CD8-positive, alpha-beta memory T cell (primary cell): ENCODE data around the gene HGFAC. TPM values are rescaled to one million over a fixed set of nuclear protein-coding genes. Genes with fewer than 3 reads are reported as not detected.

ENCODE experiments used
- CTCF ChIA-PET: fragments of 350-600 bp; sonication (Branson Sonifier 250); formaldehyde crosslinking; loops from one replicate; lab custom pipeline; 2021; ENCODE audit warnings: antibody characterized with exemption; lab: Charles Lee
- POLR2A ChIA-PET: fragments of 350-600 bp; sonication (Branson Sonifier 250); formaldehyde crosslinking; loops from one replicate; lab custom pipeline; 2021; ENCODE audit warnings: antibody characterized with exemption; lab: Charles Lee
- DNase-seq, 5 donors: peaks; one replicate each; pipeline versions ENCODE4 v3.0.0 to v3.0.0-alpha.2; 2020 to 2022; ENCODE audit warnings: mixed read lengths in 1 of 5
- H3K27ac ChIP-seq: one replicate; pipeline ENCODE4 v1.7.0; 2013; ENCODE audit warnings: low read depth, mild to moderate bottlenecking, low read length, moderate library complexity
- H3K27me3 ChIP-seq: 2 replicates; pipeline ENCODE4 v1.7.0; 2013; ENCODE audit warnings: low read length, mild to moderate bottlenecking; ENCODE audit not compliant: insufficient read depth, poor library complexity, severe bottlenecking
- H3K36me3 ChIP-seq: 2 replicates; pipeline ENCODE4 v1.7.0; 2013; ENCODE audit warnings: mild to moderate bottlenecking, low read length, moderate library complexity; ENCODE audit not compliant: insufficient read depth
- H3K4me1 ChIP-seq: 2 replicates; pipeline ENCODE4 v1.7.0; 2013; ENCODE audit warnings: mild to moderate bottlenecking, low read length, moderate library complexity; ENCODE audit not compliant: insufficient read depth
- H3K4me3 ChIP-seq: 2 replicates; pipeline ENCODE4 v1.7.0; 2013; ENCODE audit warnings: mild to moderate bottlenecking, low read length
- H3K9me3 ChIP-seq: 2 replicates; pipeline ENCODE4 v1.7.0; 2013; ENCODE audit warnings: mild to moderate bottlenecking, low read length
- H3K27ac Mint-ChIP-seq, 8 donors: one replicate each; pipeline ENCODE4 v1.8.0; 2020 to 2021; ENCODE audit warnings: mixed read lengths in 8 of 8, mild to moderate bottlenecking in 6 of 8, inconsistent platforms in 3 of 8, moderate library complexity in 3 of 8
- H3K27me3 Mint-ChIP-seq, 2 donors: one replicate each; pipeline ENCODE4 v1.8.0; 2020 to 2021; ENCODE audit warnings: mixed read lengths in 2 of 2, mild to moderate bottlenecking in 1 of 2, moderate library complexity in 1 of 2
- H3K36me3 Mint-ChIP-seq, 3 donors: one replicate each; pipeline ENCODE4 v1.8.0; 2020 to 2021; ENCODE audit warnings: mixed read lengths in 3 of 3, inconsistent platforms in 1 of 3, mild to moderate bottlenecking in 1 of 3
- H3K4me1 Mint-ChIP-seq, 3 donors: one replicate each; pipeline ENCODE4 v1.8.0; 2020 to 2021; ENCODE audit warnings: mixed read lengths in 3 of 3, inconsistent platforms in 1 of 3, mild to moderate bottlenecking in 1 of 3
- H3K4me3 Mint-ChIP-seq, 7 donors: one replicate each; pipeline ENCODE4 v1.8.0; 2020 to 2021; ENCODE audit warnings: mixed read lengths in 7 of 7, mild to moderate bottlenecking in 6 of 7, moderate library complexity in 4 of 7, inconsistent platforms in 2 of 7
- H3K9me3 Mint-ChIP-seq, 5 donors: one replicate each; pipeline ENCODE4 v1.8.0; 2020 to 2022; ENCODE audit warnings: mixed read lengths in 5 of 5, mild to moderate bottlenecking in 3 of 5, moderate library complexity in 2 of 5, inconsistent platforms in 1 of 5
- polyA plus RNA-seq: library from polyadenylated mRNA; unstranded; fragments of 300-500 nt; fragmentation: Illumina TruSeq; gene quantifications from one replicate; pipeline ENCODE4 v1.2.3, GENCODE V29; 2021
- total RNA-seq, 2 experiments: library from RNA; stranded (reverse); gene quantifications; one replicate each; pipeline ENCODE4 v1.2.3, GENCODE V29; 2021

The HGFAC gene
- total and polyA plus RNA-seq, 3 experiments from 2014 or later, result not detected

DNA sequence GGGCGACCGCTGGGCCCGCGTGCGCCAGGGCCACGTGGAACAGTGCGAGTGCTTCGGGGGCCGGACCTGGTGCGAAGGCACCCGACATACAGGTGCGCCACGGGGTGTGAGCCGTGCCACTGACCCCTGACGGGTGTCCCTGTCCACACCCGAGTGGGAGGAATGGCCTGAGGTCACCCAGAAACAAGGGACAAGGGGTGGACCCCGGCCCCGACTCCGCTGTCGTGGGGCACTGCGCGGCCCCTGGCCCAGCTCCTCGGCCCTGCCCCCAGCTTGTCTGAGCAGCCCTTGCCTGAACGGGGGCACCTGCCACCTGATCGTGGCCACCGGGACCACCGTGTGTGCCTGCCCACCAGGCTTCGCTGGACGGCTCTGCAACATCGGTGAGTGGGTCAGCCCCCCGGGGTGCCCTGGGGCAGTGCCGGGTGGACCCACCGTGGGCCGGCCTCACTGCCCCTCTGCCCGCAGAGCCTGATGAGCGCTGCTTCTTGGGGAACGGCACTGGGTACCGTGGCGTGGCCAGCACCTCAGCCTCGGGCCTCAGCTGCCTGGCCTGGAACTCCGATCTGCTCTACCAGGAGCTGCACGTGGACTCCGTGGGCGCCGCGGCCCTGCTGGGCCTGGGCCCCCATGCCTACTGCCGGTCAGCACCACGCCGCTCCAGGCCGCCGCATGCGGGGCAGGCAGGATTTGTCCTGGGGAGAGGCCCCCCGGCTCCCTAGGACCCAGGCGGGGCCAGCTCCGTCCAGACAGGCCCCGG is 2.8 kb downstream of the HGFAC start:
- Histone ChIP-seq H3K27ac (no peak overlapping the region), H3K27me3 (no peaks in the 10 kb centered on the region), H3K36me3 (no peaks in the 10 kb centered on the region), H3K9me3 (no peaks in the 10 kb centered on the region), H3K4me3 (no peak overlapping the region), H3K4me1 (no peaks in the 10 kb centered on the region)
- H3K4me1 Mint-ChIP-seq, result no peaks in the 10 kb centered on the region
- ChIA-PET CTCF (interaction anchor here (0.8 to 2.4 kb wide), 2 partner anchors 69 to 337 kb away, joined by 4 to 17 read pairs; no protein-coding TSS in a partner anchor), POLR2A (no interaction called here)
- no peaks in the 10 kb centered on the region for H3K27me3 Mint-ChIP-seq
- no peak for DNase-seq
- no peaks in the 10 kb centered on the region for H3K9me3 Mint-ChIP-seq
- H3K27ac Mint-ChIP-seq, result no peak overlapping the region
- H3K36me3 Mint-ChIP-seq, result no peaks in the 10 kb centered on the region
- H3K4me3 Mint-ChIP-seq, result no peak overlapping the region

DNA sequence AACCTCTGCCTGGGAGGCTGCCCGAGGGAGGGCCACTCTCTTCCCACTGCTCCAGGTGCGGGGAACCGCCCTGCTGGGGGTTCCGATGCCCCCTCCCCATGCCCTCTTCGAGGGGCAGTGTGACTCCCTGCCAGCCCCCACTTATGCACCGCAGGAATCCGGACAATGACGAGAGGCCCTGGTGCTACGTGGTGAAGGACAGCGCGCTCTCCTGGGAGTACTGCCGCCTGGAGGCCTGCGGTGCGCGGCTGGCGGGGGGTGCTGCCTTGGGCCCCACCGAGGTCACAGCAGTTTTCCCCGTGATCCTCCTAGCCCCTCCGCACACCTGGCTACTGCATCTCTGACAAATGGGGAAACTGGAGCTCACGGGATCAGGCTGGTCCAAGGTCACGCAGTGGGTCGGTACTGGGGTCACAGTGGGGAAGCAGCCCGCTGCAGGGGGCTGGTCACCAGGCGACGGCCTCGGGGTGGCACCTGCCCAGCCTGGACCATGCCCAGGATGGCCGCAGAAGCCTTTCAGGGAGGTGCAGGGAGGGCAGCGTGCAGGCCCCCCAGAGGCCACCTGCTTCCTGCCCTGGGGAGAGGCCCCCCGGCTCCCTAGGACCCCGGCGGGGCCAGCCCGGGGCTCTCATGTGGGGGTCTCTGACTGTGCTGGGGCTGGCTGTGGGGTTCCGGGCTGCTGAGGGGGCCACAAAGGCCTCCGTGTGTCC is 3.5 kb downstream of the HGFAC start:
- H3K9me3 ChIP-seq, result no peaks in the 10 kb centered on the region
- Mint-ChIP-seq H3K9me3 (no peaks in the 10 kb centered on the region), H3K36me3 (no peaks in the 10 kb centered on the region), H3K27ac (no peak overlapping the region), H3K27me3 (no peaks in the 10 kb centered on the region), H3K4me3 (no peak overlapping the region), H3K4me1 (no peaks in the 10 kb centered on the region)
- no peak overlapping the region for H3K4me3 ChIP-seq
- H3K4me1 ChIP-seq, result no peaks in the 10 kb centered on the region
- CTCF ChIA-PET, result interaction anchor here (2.4 kb wide), 1 partner anchor 337 kb away, joined by 17 read pairs; no protein-coding TSS in a partner anchor
- no peak overlapping the region for H3K27ac ChIP-seq
- POLR2A ChIA-PET, result no interaction called here
- H3K27me3 ChIP-seq, result no peaks in the 10 kb centered on the region
- no peak for DNase-seq
- H3K36me3 ChIP-seq, result no peaks in the 10 kb centered on the region

DNA sequence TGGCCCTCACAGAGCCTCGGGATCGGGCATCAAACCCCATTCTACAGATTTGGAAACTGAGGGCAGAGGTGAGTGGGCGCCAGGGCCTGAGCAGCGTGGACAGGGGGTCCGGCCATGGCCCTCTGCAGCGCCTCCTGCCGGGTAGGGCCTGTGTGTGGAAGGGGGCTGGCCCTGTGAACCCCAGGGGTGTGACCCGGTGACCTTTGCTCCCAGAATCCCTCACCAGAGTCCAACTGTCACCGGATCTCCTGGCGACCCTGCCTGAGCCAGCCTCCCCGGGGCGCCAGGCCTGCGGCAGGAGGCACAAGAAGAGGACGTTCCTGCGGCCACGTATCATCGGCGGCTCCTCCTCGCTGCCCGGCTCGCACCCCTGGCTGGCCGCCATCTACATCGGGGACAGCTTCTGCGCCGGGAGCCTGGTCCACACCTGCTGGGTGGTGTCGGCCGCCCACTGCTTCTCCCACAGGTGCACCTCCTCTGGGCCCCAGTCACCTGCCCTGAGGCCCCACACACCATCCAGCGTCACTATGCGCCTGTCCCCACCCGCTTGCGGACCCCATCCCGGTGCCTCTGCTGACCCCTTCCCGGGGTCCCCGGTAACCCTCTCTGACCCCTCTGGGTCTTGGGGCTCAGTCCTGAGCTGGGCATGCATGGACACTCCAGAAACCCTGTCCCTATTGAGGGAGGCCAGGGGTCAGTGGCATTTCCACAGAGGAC is 4.2 kb downstream of the HGFAC start:
- DNase-seq, result no peak
- H3K9me3 ChIP-seq, result no peaks in the 10 kb centered on the region
- Mint-ChIP-seq H3K4me3 (no peak overlapping the region), H3K9me3 (no peaks in the 10 kb centered on the region), H3K36me3 (no peaks in the 10 kb centered on the region), H3K27ac (no peak overlapping the region), H3K27me3 (peaks cover 0 to 4% of the 10 kb centered on the region in 2 donors), H3K4me1 (no peaks in the 10 kb centered on the region)
- no peaks in the 10 kb centered on the region for H3K36me3 ChIP-seq
- no peak overlapping the region for H3K4me3 ChIP-seq
- POLR2A ChIA-PET, result no interaction called here
- H3K4me1 ChIP-seq, result no peaks in the 10 kb centered on the region
- H3K27me3 ChIP-seq, result no peaks in the 10 kb centered on the region
- CTCF ChIA-PET, result no interaction called here
- no peak overlapping the region for H3K27ac ChIP-seq

DNA sequence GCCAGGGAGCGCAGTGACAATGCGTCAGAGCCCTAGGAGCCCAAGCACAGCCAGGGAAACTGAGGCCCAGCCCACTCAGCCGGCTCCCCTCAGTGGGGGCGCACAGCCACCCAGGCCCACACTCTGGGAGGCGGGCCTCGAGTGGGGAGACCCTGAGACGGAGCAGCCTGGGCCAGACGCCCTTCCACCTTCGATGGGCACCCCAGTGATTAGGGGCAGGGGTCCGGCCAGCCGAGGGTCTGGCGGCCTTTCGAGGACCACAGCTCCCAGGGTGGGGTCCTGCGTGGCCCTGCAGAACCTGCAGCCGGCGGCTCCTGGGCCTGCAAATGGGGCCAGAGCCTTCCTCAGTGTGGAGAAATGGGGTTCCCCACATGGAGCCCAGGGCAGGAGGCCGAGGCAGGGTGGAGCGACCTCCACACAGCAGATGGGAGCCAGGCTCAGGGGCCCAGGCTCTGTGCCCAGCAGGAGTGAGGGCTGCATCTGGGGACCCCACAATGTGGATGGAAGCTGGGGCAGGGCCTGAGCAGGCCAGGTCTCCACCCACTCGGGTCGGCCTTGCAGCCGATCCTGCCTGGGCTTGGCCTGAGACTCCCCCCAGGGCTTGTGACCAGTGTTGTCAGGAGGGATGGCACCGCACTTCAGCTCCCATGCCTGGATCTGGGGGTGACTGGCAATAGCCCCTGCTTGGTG is 5.0 kb downstream of the HGFAC start:
- H3K4me3 Mint-ChIP-seq, result no peak overlapping the region
- Histone ChIP-seq H3K9me3 (no peaks in the 10 kb centered on the region), H3K4me3 (no peak overlapping the region), H3K4me1 (no peaks in the 10 kb centered on the region), H3K27ac (no peak overlapping the region), H3K36me3 (no peaks in the 10 kb centered on the region), H3K27me3 (no peaks in the 10 kb centered on the region)
- H3K27me3 Mint-ChIP-seq, result peaks cover 0 to 4% of the 10 kb centered on the region in 2 donors
- H3K4me1 Mint-ChIP-seq, result no peaks in the 10 kb centered on the region
- ChIA-PET CTCF (no interaction called here), POLR2A (no interaction called here)
- no peaks in the 10 kb centered on the region for H3K36me3 Mint-ChIP-seq
- no peaks in the 10 kb centered on the region for H3K9me3 Mint-ChIP-seq
- no peak for DNase-seq
- no peak overlapping the region for H3K27ac Mint-ChIP-seq

DNA sequence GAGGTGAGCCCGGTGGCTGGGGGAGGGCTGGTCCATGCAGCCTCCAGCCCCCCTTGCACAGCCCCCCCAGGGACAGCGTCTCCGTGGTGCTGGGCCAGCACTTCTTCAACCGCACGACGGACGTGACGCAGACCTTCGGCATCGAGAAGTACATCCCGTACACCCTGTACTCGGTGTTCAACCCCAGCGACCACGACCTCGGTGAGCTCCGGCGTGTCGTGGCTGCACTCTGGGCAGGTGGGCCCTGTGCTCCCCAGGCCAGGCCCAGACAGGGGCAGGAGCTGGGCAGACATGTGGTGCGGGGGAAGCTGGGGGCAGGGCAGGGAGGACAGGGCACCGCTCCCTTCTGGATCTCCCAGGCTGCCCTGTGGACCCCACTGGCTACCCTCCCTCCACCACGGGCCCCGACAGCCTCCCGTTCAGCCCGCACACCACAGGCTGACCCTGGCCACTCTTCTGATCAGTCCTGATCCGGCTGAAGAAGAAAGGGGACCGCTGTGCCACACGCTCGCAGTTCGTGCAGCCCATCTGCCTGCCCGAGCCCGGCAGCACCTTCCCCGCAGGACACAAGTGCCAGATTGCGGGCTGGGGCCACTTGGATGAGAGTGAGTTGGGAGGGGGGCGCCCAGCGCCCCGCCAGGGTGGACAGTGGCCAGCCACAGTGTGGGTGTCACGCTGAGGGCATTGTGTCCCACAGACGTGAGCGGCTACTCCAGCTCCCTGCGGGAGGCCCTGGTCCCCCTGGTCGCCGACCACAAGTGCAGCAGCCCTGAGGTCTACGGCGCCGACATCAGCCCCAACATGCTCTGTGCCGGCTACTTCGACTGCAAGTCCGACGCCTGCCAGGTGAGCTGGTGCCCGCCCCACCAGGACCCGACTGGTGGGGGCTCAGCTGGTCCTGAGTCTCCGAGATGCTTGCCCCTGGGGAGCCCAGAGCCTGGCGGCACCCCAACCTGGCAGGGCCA is 5.9 kb downstream of the HGFAC start:
- no peak overlapping the region for H3K27ac ChIP-seq
- POLR2A ChIA-PET, result no interaction called here
- no peaks in the 10 kb centered on the region for H3K36me3 ChIP-seq
- DNase-seq, result no peak
- no peaks in the 10 kb centered on the region for H3K9me3 ChIP-seq
- no peaks in the 10 kb centered on the region for H3K27me3 ChIP-seq
- CTCF ChIA-PET, result no interaction called here
- Mint-ChIP-seq H3K4me1 (no peaks in the 10 kb centered on the region), H3K9me3 (no peaks in the 10 kb centered on the region), H3K36me3 (no peaks in the 10 kb centered on the region), H3K4me3 (no peak overlapping the region), H3K27me3 (peaks cover 0 to 4% of the 10 kb centered on the region in 2 donors), H3K27ac (no peak overlapping the region)
- H3K4me1 ChIP-seq, result no peaks in the 10 kb centered on the region
- no peak overlapping the region for H3K4me3 ChIP-seq

DNA sequence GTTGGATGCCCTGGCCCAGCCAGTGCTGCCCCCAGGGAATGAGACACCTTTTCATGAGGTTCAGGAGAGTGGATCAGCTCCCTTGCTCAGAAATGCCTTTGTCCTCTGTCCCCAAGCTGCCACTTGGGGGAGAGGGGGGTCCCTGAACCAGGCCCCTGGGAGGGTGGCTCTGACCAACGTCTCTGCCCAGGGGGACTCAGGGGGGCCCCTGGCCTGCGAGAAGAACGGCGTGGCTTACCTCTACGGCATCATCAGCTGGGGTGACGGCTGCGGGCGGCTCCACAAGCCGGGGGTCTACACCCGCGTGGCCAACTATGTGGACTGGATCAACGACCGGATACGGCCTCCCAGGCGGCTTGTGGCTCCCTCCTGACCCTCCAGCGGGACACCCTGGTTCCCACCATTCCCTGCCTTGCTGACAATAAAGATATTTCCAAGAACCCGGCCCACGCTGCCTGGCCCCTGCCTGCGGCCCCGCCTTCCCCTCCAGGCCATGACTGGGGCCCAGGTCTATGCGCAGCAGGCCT is 7.3 kb downstream of the HGFAC start:
- Mint-ChIP-seq H3K9me3 (no peaks in the 10 kb centered on the region), H3K27me3 (peaks cover 0 to 4% of the 10 kb centered on the region in 2 donors), H3K4me3 (no peak overlapping the region), H3K4me1 (no peaks in the 10 kb centered on the region), H3K27ac (peak overlapping the region in 1 of 8 donors; percentile 57), H3K36me3 (no peaks in the 10 kb centered on the region)
- no peaks in the 10 kb centered on the region for H3K4me1 ChIP-seq
- ChIA-PET CTCF (no interaction called here), POLR2A (no interaction called here)
- H3K27me3 ChIP-seq, result no peaks in the 10 kb centered on the region
- no peaks in the 10 kb centered on the region for H3K36me3 ChIP-seq
- no peak overlapping the region for H3K4me3 ChIP-seq
- H3K27ac ChIP-seq, result no peak overlapping the region
- DNase-seq, result no peak
- H3K9me3 ChIP-seq, result no peaks in the 10 kb centered on the region
